Measurements from ENCODE around the gene GALNT2. TPM values are rescaled to one million over a fixed set of nuclear protein-coding genes. Genes with fewer than 3 reads are reported as not detected.

GALNT2 gene
- polyA plus RNA-seq, 1 of the 3 experiments (the other 2 are of a cell fraction): 118 TPM

DNA sequence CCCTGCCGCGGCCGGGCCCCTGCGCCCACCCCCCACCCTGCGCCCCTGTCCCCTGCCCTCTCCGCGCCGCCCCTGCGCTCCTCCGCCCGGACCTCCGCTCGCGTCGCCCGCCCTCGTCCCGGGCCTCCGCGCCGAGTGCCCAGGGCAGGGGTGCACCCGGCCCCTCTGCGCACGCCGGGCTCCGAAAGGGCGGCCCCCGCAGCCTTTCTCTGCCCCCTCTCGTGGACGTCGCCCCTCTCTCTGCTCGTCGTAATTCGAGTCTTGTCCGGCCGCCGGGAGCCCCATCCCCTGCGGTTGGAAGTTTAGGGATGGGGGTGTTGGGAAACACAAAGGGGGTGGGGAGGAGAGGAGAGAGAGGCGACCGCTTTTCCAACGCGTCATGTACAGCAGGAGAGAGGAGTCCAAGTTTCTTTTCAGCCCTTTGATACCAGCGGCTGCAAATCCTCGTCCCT, 407 bp downstream of the GALNT2 start:
- peaks cover 20 to 21% of the 10 kb centered on the region in 2 experiments for H3K4me1 ChIP-seq (ENCODE audit: control insufficient read depth in 1 of 2, insufficient read depth in 2 of 2, low read depth in 1 of 2, low read length in 1 of 2)
- peaks cover 45% of the 10 kb centered on the region for H4K20me1 ChIP-seq (ENCODE audit: insufficient read depth)
- H3K27ac ChIP-seq (ENCODE audit: low read depth in 2 of 2, low read length in 1 of 2): peak overlapping the region; percentile 68 to 91
- POLR2A ChIA-PET: no interaction called here
- H3F3A ChIP-seq (replicated peaks; ENCODE audit: insufficient read depth): peaks cover 15% of the 10 kb centered on the region
- no peaks in the 10 kb centered on the region for H3K27me3 ChIP-seq (ENCODE audit: insufficient read depth)
- H3K36me3 ChIP-seq (replicated peaks in 1 of 2; ENCODE audit: control insufficient read depth in 1 of 2, insufficient read depth in 2 of 2, low read length in 1 of 2): no peaks in the 10 kb centered on the region
- H2AFZ ChIP-seq (ENCODE audit: low read depth): peak overlapping the region; percentile 86
- H3K9ac ChIP-seq: peak overlapping the region; percentile 90
- no peaks in the 10 kb centered on the region for H3K9me2 ChIP-seq
- peak overlapping the region; percentile 91 for H3K4me2 ChIP-seq
- peak overlapping the region; percentile 97 to 98 for H3K4me3 ChIP-seq (ENCODE audit: low read depth in 2 of 2, low read length in 1 of 2)
- peaks cover 3% of the 10 kb centered on the region; the same call in 1 of the 2 replicates for H3K9me3 ChIP-seq
- 2% methylated on average over 16 of the region's 44 CpGs for WGBS (ENCODE audit: low lambda C conversion rate)
- peaks cover 50% of the 10 kb centered on the region for H3K79me2 ChIP-seq (ENCODE audit: insufficient read depth)
- CTCF ChIA-PET: interaction anchor here (0.6 kb wide), 1 partner anchor 37 kb away, joined by 3 read pairs; no protein-coding TSS in a partner anchor
- peak; percentile 87 for DNase-seq
- TF ChIP-seq JUND (IDR thresholded peaks at IDR 0.05) (no peak), RFX5 (IDR thresholded peaks at IDR 0.05; ENCODE audit: low read length) (no peak), FOXM1 (IDR thresholded peaks at IDR 0.05; ENCODE audit: low read depth) (no peak), GATA2 (CRISPR knock-in tag; IDR thresholded peaks at IDR 0.05) (no peak), NRF1 (IDR thresholded peaks at IDR 0.05; ENCODE audit: low read depth, low read length) (no peak), TCF12 (IDR thresholded peaks at IDR 0.05) (no peak), RAD21 (IDR thresholded peaks at IDR 0.05; ENCODE audit: low read length) (no peak), TAF1 (IDR thresholded peaks at IDR 0.05; ENCODE audit: borderline replicate concordance, low read depth, low read length) (no peak), EZH2phosphoT487 (IDR thresholded peaks at IDR 0.05; ENCODE audit: borderline replicate concordance, low read depth) (no peak), FOSL2 (IDR thresholded peaks at IDR 0.05; ENCODE audit: borderline replicate concordance, low read depth) (no peak), NFIC (IDR thresholded peaks at IDR 0.05; ENCODE audit: borderline replicate concordance) (no peak), FOXJ3 (CRISPR knock-in tag; IDR thresholded peaks at IDR 0.05) (no peak), CHD2 (IDR thresholded peaks at IDR 0.05; ENCODE audit: low read length, partially characterized antibody) (no peak), ELF1 (IDR thresholded peaks at IDR 0.05) (no peak), RXRA (IDR thresholded peaks at IDR 0.05; ENCODE audit: borderline replicate concordance, low read depth) (no peak), MXI1 (IDR thresholded peaks at IDR 0.05; ENCODE audit: low read depth, low read length) (no peak), POLR2AphosphoS5 (IDR thresholded peaks at IDR 0.05; ENCODE audit: low read depth, low read length) (no peak), GABPA (IDR thresholded peaks at IDR 0.05; ENCODE audit: low read depth) (no peak)
- TF ChIP-seq, protein P1, sequence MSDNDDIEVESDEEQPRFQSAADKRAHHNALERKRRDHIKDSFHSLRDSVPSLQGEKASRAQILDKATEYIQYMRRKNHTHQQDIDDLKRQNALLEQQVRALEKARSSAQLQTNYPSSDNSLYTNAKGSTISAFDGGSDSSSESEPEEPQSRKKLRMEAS (IDR thresholded peaks at IDR 0.05; ENCODE audit: low read depth): no peak
- TF ChIP-seq, protein P2, sequence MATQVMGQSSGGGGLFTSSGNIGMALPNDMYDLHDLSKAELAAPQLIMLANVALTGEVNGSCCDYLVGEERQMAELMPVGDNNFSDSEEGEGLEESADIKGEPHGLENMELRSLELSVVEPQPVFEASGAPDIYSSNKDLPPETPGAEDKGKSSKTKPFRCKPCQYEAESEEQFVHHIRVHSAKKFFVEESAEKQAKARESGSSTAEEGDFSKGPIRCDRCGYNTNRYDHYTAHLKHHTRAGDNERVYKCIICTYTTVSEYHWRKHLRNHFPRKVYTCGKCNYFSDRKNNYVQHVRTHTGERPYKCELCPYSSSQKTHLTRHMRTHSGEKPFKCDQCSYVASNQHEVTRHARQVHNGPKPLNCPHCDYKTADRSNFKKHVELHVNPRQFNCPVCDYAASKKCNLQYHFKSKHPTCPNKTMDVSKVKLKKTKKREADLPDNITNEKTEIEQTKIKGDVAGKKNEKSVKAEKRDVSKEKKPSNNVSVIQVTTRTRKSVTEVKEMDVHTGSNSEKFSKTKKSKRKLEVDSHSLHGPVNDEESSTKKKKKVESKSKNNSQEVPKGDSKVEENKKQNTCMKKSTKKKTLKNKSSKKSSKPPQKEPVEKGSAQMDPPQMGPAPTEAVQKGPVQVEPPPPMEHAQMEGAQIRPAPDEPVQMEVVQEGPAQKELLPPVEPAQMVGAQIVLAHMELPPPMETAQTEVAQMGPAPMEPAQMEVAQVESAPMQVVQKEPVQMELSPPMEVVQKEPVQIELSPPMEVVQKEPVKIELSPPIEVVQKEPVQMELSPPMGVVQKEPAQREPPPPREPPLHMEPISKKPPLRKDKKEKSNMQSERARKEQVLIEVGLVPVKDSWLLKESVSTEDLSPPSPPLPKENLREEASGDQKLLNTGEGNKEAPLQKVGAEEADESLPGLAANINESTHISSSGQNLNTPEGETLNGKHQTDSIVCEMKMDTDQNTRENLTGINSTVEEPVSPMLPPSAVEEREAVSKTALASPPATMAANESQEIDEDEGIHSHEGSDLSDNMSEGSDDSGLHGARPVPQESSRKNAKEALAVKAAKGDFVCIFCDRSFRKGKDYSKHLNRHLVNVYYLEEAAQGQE (IDR thresholded peaks at IDR 0.05; ENCODE audit: low read depth, low read length): no peak
